Small intestine (tissue), 16 donors: Measurements from ENCODE around the gene PHRF1. TPM values are rescaled to one million over a fixed set of nuclear protein-coding genes. Genes with fewer than 3 reads are reported as not detected.

ENCODE experiments used
- DNase-seq, 2 donors: peaks; one replicate each; pipeline versions ENCODE4 v3.0.0 to v3.0.0-alpha.2; 2013
- FAIRE-seq: peaks from 2 replicates; lab custom pipeline; 2012; peaks lifted over from hg19 to GRCh38; lab: Jason Lieb, UNC
- H3K27ac ChIP-seq, 3 donors: one replicate each; pipeline ENCODE4 v1.5.1; 2013; ENCODE audit warnings: low read length in 2 of 3, mild to moderate bottlenecking in 2 of 3, control low read depth in 1 of 3, inconsistent platforms in 1 of 3, low read depth in 1 of 3, moderate library complexity in 1 of 3
- H3K27me3 ChIP-seq, 3 donors: one replicate each; pipeline ENCODE4 v1.6.1; 2013; ENCODE audit warnings: low read length in 3 of 3, inconsistent platforms in 1 of 3; ENCODE audit not compliant: control insufficient read depth in 3 of 3, insufficient read depth in 3 of 3
- H3K36me3 ChIP-seq, 3 donors: one replicate each; pipeline ENCODE4 v1.6.1; 2013; ENCODE audit warnings: low read length in 3 of 3, inconsistent platforms in 1 of 3, low read depth in 1 of 3, mild to moderate bottlenecking in 1 of 3, moderate library complexity in 1 of 3; ENCODE audit not compliant: control insufficient read depth in 3 of 3, insufficient read depth in 2 of 3
- H3K4me1 ChIP-seq, 3 donors: one replicate each; pipeline ENCODE4 v1.6.1; 2013; ENCODE audit warnings: low read length in 2 of 3, inconsistent platforms in 1 of 3, low read depth in 1 of 3, mild to moderate bottlenecking in 1 of 3, moderate library complexity in 1 of 3; ENCODE audit not compliant: control insufficient read depth in 3 of 3, insufficient read depth in 2 of 3
- H3K4me3 ChIP-seq, 3 donors: one replicate each; pipeline ENCODE4 v1.5.1; 2013; ENCODE audit warnings: low read length in 3 of 3, control low read depth in 1 of 3, inconsistent platforms in 1 of 3, low read depth in 1 of 3, mild to moderate bottlenecking in 1 of 3, moderate library complexity in 1 of 3
- H3K9me3 ChIP-seq, 2 donors: one replicate each; pipeline ENCODE4 v1.6.1; 2013; ENCODE audit warnings: low read depth in 1 of 2, low read length in 1 of 2; ENCODE audit not compliant: control insufficient read depth in 2 of 2, insufficient read depth in 1 of 2
- WGBS, 3 donors: extraction: QIAGEN DNeasy Blood & Tissue Kit; methylation state at CpG; one replicate each; pipeline ENCODE4 v1.1.7; 2013; 5-methylcytosine and 5-hydroxymethylcytosine counted together
- long read RNA-seq, 10 donors: transcript quantifications; one replicate each; lab custom pipeline, GENCODE V29; 2026
- polyA plus RNA-seq, 4 donors: library from polyadenylated mRNA; stranded (reverse) in 3 of 4; unstranded in 1 of 4; fragments of 200-250 nt in 3 of 4; fragments of 120-200 nt in 1 of 4; gene quantifications; one replicate each; pipeline versions ENCODE4 v1.2.1 to v1.2.3, GENCODE V29; 2013
- donor health status: healthy with polysubstance abuse.
- donor health status: control.
- donor health status: control.
- donor health status: Bipolar disorder and iron deficiency.
- donor health status: healthy.

The PHRF1 gene, protein sequence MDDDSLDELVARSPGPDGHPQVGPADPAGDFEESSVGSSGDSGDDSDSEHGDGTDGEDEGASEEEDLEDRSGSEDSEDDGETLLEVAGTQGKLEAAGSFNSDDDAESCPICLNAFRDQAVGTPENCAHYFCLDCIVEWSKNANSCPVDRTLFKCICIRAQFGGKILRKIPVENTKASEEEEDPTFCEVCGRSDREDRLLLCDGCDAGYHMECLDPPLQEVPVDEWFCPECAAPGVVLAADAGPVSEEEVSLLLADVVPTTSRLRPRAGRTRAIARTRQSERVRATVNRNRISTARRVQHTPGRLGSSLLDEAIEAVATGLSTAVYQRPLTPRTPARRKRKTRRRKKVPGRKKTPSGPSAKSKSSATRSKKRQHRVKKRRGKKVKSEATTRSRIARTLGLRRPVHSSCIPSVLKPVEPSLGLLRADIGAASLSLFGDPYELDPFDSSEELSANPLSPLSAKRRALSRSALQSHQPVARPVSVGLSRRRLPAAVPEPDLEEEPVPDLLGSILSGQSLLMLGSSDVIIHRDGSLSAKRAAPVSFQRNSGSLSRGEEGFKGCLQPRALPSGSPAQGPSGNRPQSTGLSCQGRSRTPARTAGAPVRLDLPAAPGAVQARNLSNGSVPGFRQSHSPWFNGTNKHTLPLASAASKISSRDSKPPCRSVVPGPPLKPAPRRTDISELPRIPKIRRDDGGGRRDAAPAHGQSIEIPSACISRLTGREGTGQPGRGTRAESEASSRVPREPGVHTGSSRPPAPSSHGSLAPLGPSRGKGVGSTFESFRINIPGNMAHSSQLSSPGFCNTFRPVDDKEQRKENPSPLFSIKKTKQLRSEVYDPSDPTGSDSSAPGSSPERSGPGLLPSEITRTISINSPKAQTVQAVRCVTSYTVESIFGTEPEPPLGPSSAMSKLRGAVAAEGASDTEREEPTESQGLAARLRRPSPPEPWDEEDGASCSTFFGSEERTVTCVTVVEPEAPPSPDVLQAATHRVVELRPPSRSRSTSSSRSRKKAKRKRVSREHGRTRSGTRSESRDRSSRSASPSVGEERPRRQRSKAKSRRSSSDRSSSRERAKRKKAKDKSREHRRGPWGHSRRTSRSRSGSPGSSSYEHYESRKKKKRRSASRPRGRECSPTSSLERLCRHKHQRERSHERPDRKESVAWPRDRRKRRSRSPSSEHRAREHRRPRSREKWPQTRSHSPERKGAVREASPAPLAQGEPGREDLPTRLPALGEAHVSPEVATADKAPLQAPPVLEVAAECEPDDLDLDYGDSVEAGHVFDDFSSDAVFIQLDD (N-terminal part only)
- 10 to 100 TPM; 14.6 to 43.3 (median 23.6) TPM for polyA plus RNA-seq
- long read RNA-seq, donor 1, full-length matches to known transcripts = 1 of 13 reads
- long read RNA-seq, donor 1, partial matches to known transcripts = 12 of 13 reads
- long read RNA-seq, donor 1, other reads (novel, unspliced or antisense) = 0 of 13 reads
- long read RNA-seq, donor 2 = 0 reads
- long read RNA-seq, donor 3, partial matches to known transcripts = 733 of 739 reads
- long read RNA-seq, donor 3, other reads (novel, unspliced or antisense) = 6 of 739 reads
- long read RNA-seq, donor 4 = 0 reads
- long read RNA-seq, donor 5, partial matches to known transcripts = 369 of 369 reads
- long read RNA-seq, donor 5, other reads (novel, unspliced or antisense) = 0 of 369 reads
- long read RNA-seq, donor 6, partial matches to known transcripts = 20 of 20 reads
- long read RNA-seq, donor 6, other reads (novel, unspliced or antisense) = 0 of 20 reads
- long read RNA-seq, donor 7 = 0 reads
- long read RNA-seq, donor 8 = 0 reads
- long read RNA-seq, donor 9 = 0 reads
- long read RNA-seq, donor 10 = 0 reads

DNA sequence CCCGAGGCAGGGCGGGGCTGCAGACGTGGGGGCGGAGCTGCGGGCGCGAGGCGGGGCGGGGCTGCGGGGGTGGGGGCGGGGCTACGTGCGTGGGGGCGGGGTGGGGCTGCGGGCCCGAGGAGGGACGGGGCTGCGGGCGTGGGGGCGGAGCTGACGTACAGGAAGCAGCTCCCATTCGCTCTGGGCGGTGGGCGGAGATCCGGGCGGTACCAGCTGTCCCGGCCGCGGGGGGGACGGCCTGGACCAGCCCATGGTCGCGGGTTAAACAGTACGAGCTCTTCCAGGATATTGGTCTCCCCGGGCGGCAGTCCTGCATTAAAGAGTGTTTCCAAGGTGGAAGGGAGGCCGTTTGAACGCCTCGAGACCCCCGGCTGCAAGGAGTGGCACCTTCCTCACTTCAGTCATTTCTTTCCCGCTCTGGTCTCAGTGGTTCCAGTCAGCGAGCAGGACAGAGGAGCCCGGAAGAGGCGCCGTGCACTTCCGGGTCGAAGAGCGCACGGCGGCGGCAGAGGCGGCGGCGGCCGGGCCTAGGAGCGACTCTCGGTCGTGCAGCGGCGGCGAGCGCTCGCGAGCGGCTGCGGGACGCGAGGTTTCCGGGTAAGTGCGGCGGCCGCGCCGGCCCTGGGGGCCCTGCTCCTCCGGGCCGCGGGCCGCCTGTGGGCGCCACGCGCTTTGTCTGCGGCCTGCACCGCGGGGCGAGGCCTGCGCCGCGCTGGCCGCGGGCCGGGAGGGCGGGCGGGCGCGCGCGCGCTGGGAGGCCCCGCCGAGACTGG, at the start of gene PHRF1:
Gene PHRF1, plus strand, starts transcription at position 475 of the 773 bp plus-strand sequence. CDS start 5,043 bp downstream, outside the sequence.
- FAIRE-seq (no peak), DNase-seq (peak; percentile 91 to 97)
- peaks cover 0 to 22% (median 7%) of the 10 kb centered on the region in 3 donors for H3K27me3 ChIP-seq
- H3K4me1 ChIP-seq = peaks cover 16 to 46% (median 32%) of the 10 kb centered on the region in 3 donors
- H3K36me3 ChIP-seq = peaks cover 0 to 30% (median 0%) of the 10 kb centered on the region in 3 donors
- H3K4me3 ChIP-seq = peak within 1 kb of the TSS; percentile 88 to 95 (median 92)
- H3K9me3 ChIP-seq = no peaks in the 10 kb centered on the region
- 0 to 1% (median 1%) methylated on average over 40 to 99 of the region's 99 CpGs for WGBS, 3 donors
- H3K27ac ChIP-seq = peak within 1 kb of the TSS; percentile 83 to 99 (median 96)

DNA sequence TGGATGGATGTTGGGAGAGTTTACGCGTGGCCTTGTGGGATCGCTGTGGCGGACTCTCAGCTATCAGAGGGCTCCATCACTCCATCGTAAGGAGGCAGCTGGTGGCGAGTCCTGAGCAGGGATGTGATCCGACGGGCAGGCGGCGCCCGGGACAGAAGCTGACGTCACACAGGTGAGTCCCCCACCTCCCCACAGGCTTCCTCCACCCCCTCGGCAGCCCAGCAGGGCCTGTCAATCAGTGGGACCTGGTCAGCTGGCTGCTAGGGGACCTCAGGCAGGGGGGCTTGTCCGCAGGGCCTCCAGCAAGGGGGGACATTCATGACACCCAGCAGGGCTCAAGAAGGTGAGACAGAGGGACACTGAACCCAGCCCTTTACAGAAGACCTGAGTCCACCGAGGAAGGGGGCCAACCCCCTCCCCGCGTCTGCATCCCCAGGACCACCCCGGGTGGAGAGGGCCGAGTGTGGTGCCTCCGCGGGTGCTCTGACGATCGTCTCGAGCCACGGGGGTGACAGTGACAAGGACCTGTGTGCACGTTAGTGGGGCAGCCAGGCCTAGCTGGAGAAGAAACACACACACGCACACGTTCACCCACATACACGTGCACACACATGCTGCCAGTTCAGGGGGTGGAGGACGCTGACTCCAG, 48.0 kb upstream of the PHRF1 start:
- 82 to 84% (median 83%) methylated on average over 30 of the region's 30 CpGs for WGBS, 3 donors
- no peak overlapping the region for H3K4me3 ChIP-seq
- no peaks in the 10 kb centered on the region for H3K9me3 ChIP-seq
- no peak for FAIRE-seq
- H3K4me1 ChIP-seq = no peaks in the 10 kb centered on the region
- DNase-seq = no peak
- H3K36me3 ChIP-seq = peaks cover 3 to 42% (median 7%) of the 10 kb centered on the region in 3 donors
- H3K27ac ChIP-seq = no peak overlapping the region
- no peaks in the 10 kb centered on the region for H3K27me3 ChIP-seq

DNA sequence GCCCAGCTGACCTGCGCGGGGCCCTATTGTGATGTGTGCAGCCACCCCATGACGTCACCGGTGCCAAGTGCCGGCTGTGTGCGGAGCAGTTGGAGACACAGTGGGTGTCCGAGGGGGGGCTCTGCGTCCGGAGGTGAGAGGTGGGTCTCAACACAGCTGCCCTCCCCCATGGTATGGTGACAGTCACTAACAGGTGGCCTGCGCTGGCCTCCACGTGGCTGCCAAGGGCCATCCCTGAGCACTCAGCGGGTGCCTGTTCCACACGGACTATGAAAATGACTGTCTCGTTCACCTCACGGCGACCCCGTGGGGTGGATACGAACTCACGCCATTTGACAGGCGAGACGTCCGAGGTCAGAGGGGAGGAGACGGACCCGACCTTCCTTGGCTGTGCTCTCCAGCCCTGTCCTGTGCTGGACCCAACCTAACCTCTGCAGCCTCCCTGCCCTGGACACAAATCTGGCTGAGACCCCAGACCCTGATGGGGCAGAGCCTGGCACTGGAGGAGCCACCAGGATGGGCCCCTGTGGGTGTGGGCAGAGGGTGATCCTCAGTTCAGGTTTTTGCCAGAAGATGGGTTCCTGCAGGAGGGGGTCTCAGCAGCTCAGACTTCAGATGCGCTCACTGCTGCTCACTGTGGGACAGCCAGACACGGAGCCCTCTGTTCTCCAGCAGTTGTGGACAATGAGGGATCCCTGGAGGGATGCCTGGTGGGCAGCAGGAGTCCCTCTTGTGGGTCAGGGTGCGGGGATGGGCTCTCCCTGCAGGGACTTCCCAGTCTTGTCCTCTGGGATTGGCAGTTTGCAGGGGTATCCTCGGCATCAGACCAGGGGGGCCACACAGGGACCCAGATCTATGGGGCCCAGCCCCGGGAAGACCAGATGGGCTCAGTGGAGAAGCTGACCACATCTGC, 47.2 kb upstream of the PHRF1 start:
- Histone ChIP-seq H3K27me3 (no peaks in the 10 kb centered on the region), H3K4me3 (no peak overlapping the region), H3K9me3 (no peaks in the 10 kb centered on the region), H3K36me3 (peaks cover 3 to 49% (median 10%) of the 10 kb centered on the region in 3 donors), H3K4me1 (no peaks in the 10 kb centered on the region), H3K27ac (no peak overlapping the region)
- DNase-seq (no peak), FAIRE-seq (no peak)
- WGBS, 3 donors = 60 to 75% (median 74%) methylated on average over 28 to 29 of the region's 29 CpGs

DNA sequence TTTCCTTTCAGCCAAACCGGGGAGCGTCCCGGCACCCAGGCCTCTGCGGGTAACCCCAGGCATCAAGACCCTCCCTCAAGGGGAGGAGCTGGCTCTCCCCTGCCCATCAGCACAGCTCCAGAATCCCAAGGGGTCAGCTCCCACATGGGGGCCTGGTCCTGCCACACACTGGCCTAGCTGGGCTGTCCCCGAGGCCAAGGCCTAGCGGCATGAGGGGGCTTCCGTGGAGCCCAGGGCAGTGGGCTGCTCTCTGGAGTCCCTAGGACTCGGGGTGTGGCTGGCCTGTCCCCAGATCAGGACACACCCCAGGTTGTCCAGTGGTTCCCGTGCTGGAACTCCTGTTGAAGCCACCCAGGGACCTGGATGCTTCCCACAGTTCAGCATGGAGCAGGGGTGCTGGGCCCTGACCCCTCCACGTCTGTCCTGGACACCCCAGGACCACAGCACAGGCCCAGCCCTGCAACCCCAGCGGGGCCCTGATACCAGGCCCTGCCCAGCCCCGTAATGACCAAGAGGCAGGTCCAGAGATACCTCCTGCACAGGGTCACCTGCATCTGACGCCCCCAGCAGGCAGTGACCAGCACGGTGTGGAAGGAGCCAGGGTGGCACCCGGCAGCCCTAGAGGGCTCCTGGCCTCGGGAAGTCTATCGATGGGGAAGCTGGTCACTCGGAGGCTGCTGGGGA, 46.4 kb upstream of the PHRF1 start:
- no peak for FAIRE-seq
- peaks cover 0 to 4% (median 0%) of the 10 kb centered on the region in 3 donors for H3K4me1 ChIP-seq
- no peak overlapping the region for H3K27ac ChIP-seq
- H3K27me3 ChIP-seq = no peaks in the 10 kb centered on the region
- H3K36me3 ChIP-seq = peaks cover 3 to 53% (median 10%) of the 10 kb centered on the region in 3 donors
- H3K9me3 ChIP-seq = no peaks in the 10 kb centered on the region
- 74 to 83% (median 79%) methylated on average over 17 to 18 of the region's 18 CpGs for WGBS, 3 donors
- H3K4me3 ChIP-seq = no peak overlapping the region
- DNase-seq = no peak

DNA sequence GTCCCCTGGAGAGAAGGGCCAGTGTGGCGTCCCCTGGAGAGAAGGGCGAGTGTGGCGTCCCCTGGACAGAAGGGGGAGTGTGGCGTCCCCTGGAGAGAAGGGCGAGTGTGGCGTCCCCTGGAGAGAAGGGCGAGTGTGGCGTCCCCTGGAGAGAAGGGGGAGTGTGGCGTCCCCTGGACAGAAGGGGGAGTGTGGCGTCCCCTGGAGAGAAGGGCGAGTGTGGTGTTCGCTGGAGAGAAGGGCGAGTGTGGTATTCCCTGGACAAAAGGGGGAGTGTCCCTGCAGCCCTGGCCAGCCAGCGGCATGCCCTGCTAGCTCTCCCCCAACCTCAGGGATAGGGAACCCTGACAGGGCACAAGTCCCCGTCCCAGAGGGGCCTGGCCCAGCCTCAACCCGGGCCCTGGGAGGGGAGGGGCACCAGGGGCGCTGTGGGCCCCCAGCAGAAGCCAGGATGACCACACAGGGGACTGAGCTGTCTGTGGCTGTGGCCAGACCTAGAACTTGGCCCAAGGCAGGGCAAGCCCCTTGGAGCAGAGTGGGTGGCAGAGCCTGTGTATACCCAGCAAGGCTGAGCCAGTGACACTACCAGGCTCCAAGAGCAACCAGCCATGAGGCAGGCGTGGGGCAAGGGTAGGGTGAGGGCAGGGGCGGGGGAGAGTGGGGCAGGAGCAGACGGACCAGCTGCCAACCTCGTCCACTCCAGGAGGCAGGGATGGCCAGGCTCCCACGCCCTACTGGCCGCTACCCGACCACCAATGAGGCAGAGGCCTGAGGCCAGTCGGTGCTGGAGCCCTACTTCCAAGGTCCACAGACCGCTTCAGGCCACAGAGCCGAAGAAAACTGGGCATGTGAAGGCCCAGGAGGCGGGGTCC, 45.1 kb upstream of the PHRF1 start:
- no peaks in the 10 kb centered on the region for H3K27me3 ChIP-seq
- FAIRE-seq = no peak
- WGBS, 3 donors = 89 to 91% (median 91%) methylated on average over 25 to 28 of the region's 28 CpGs

More for the DNA sequence above, 45.1 kb upstream of the PHRF1 start:
- peaks cover 3 to 53% (median 10%) of the 10 kb centered on the region in 3 donors for H3K36me3 ChIP-seq
- H3K9me3 ChIP-seq = no peaks in the 10 kb centered on the region
- no peak overlapping the region for H3K4me3 ChIP-seq
- no peak for DNase-seq
- no peak overlapping the region for H3K27ac ChIP-seq
- H3K4me1 ChIP-seq = peaks cover 0 to 6% (median 0%) of the 10 kb centered on the region in 3 donors
